WTC11 (cell line): Measurements from ENCODE around the gene KCTD18. TPM values are rescaled to one million over a fixed set of nuclear protein-coding genes. Genes with fewer than 3 reads are reported as not detected.

Source experiments
- ATAC-seq: fragments of 200-7000 bp; cut with Tn5 transposase; 2 replicates; pipeline ENCODE4 v1.10.0; 2021; ENCODE audit warnings: mild to moderate bottlenecking, moderate library complexity
- CTCF ChIA-PET: fragments of 300-600 bp; sonication (Branson Sonifier 250); formaldehyde crosslinking; loops from one replicate; lab custom pipeline; 2021; ENCODE audit warnings: antibody characterized with exemption; lab: Charles Lee
- POLR2A ChIA-PET: fragments of 350-600 bp; sonication (Branson Sonifier 250); formaldehyde crosslinking; loops from one replicate; lab custom pipeline; 2021; ENCODE audit warnings: antibody characterized with exemption; lab: Charles Lee
- DNase-seq: peaks from one replicate; pipeline ENCODE4 v3.0.0; 2021; ENCODE audit warnings: low spot score
- H3K27ac Mint-ChIP-seq: 2 replicates; pipeline ENCODE4 v1.8.0; 2021; ENCODE audit warnings: mixed read lengths
- H3K27me3 Mint-ChIP-seq: 2 replicates; pipeline ENCODE4 v1.8.0; 2021; ENCODE audit warnings: low read depth, mild to moderate bottlenecking, moderate library complexity, mixed read lengths
- H3K36me3 Mint-ChIP-seq: 2 replicates; pipeline ENCODE4 v1.8.0; 2021; ENCODE audit warnings: mixed read lengths
- H3K4me1 Mint-ChIP-seq: 2 replicates; pipeline ENCODE4 v1.8.0; 2022; ENCODE audit warnings: mixed read lengths
- H3K4me3 Mint-ChIP-seq: 2 replicates; pipeline ENCODE4 v1.8.0; 2021; ENCODE audit warnings: mild to moderate bottlenecking, moderate library complexity, mixed read lengths
- H3K9me3 Mint-ChIP-seq: 2 replicates; pipeline ENCODE4 v1.8.0; 2021; ENCODE audit warnings: mixed read lengths
- ERG ChIP-seq: fragments of 250-450 bp; sonication (Bioruptor Pico); IDR thresholded peaks from 2 replicates; pipeline ENCODE4 v1.8.0; 2021; ENCODE audit warnings: mild to moderate bottlenecking
- FOXP1 ChIP-seq: sonication (generic); formaldehyde crosslinking; IDR thresholded peaks from 2 replicates; pipeline ENCODE4 v1.8.0; 2022; ENCODE audit warnings: missing genetic modification reagents, mild to moderate bottlenecking, moderate library complexity, borderline replicate concordance
- MYBL2 ChIP-seq: sonication (generic); formaldehyde crosslinking; IDR thresholded peaks from 2 replicates; pipeline ENCODE4 v1.8.1; 2023; ENCODE audit warnings: mild to moderate bottlenecking, moderate library complexity, missing genetic modification reagents
- NFATC4 ChIP-seq: fragments of 250-450 bp; sonication (Bioruptor Pico); IDR thresholded peaks from 2 replicates; pipeline ENCODE4 v1.9.0; 2021; ENCODE audit warnings: mild to moderate bottlenecking
- NFE2L1 ChIP-seq: sonication (generic); formaldehyde crosslinking; IDR thresholded peaks from 2 replicates; pipeline ENCODE4 v1.8.1; 2023; ENCODE audit warnings: missing genetic modification reagents
- NFYB ChIP-seq: sonication (generic); formaldehyde crosslinking; conservative IDR thresholded peaks from 2 replicates; pipeline ENCODE4 v1.8.0; 2022; ENCODE audit warnings: low read depth, missing genetic modification reagents
- OVOL2 ChIP-seq: fragments of 250-450 bp; sonication (Bioruptor Pico); IDR thresholded peaks from 2 replicates; pipeline ENCODE4 v1.9.0; 2021; ENCODE audit warnings: mild to moderate bottlenecking, borderline replicate concordance
- SMAD4 ChIP-seq: sonication (generic); formaldehyde crosslinking; IDR thresholded peaks from 2 replicates; pipeline ENCODE4 v1.8.0; 2022; ENCODE audit warnings: mild to moderate bottlenecking, missing genetic modification reagents
- TEAD4 ChIP-seq: sonication (generic); formaldehyde crosslinking; IDR thresholded peaks from 2 replicates; pipeline ENCODE4 v1.8.0; 2022; ENCODE audit warnings: mild to moderate bottlenecking, missing genetic modification reagents
- USF2 ChIP-seq: sonication (generic); formaldehyde crosslinking; IDR thresholded peaks from 2 replicates; pipeline ENCODE4 v1.8.1; 2023; ENCODE audit warnings: mild to moderate bottlenecking, missing genetic modification reagents, moderate library complexity
- ZMAT4 ChIP-seq: fragments of 250-450 bp; sonication (Bioruptor Pico); IDR thresholded peaks from 2 replicates; pipeline ENCODE4 v1.9.0; 2021; ENCODE audit warnings: mild to moderate bottlenecking
- ZNF281 ChIP-seq: sonication (generic); formaldehyde crosslinking; IDR thresholded peaks from 2 replicates; pipeline ENCODE4 v1.8.0; 2023; ENCODE audit warnings: mild to moderate bottlenecking, missing genetic modification reagents
- ZNF425 ChIP-seq: fragments of 250-450 bp; sonication (Bioruptor Pico); conservative IDR thresholded peaks from 2 replicates; pipeline ENCODE4 v1.9.0; 2021; ENCODE audit warnings: mild to moderate bottlenecking
- ZNF532 ChIP-seq: fragments of 250-450 bp; sonication (Bioruptor Pico); IDR thresholded peaks from 2 replicates; pipeline ENCODE4 v1.9.0; 2021; ENCODE audit warnings: mild to moderate bottlenecking, borderline replicate concordance
- total RNA-seq: library from RNA; stranded (reverse); gene quantifications from 3 replicates; pipeline ENCODE4 v1.2.3, GENCODE V29; 2021

KCTD18 gene
- total RNA-seq, 1 experiment from 2014 or later = 4.9 TPM

- POLR2A ChIA-PET = no interaction called here
- H3K4me3 Mint-ChIP-seq = no peak overlapping the region
- no peaks in the 10 kb centered on the region for H3K9me3 Mint-ChIP-seq
- ATAC-seq (no peak), DNase-seq (no peak)
- H3K36me3 Mint-ChIP-seq = peaks cover 90% of the 10 kb centered on the region
- H3K4me1 Mint-ChIP-seq = peaks cover 18% of the 10 kb centered on the region
- H3K27me3 Mint-ChIP-seq = no peaks in the 10 kb centered on the region
- TF ChIP-seq NFATC4 (CRISPR knock-in tag) = no peak
- no peak for TF ChIP-seq TEAD4 (CRISPR knock-in tag)
- no peak for TF ChIP-seq MYBL2 (CRISPR knock-in tag)
- no peak for TF ChIP-seq SMAD4 (CRISPR knock-in tag)
- TF ChIP-seq ZNF532 (CRISPR knock-in tag) = no peak
- TF ChIP-seq ZMAT4 (CRISPR knock-in tag) = no peak
- TF ChIP-seq ERG = no peak
- no peak for TF ChIP-seq NFYB (CRISPR knock-in tag)
- no peak for TF ChIP-seq USF2 (CRISPR knock-in tag)
- no peak for TF ChIP-seq NFE2L1 (CRISPR knock-in tag)
- TF ChIP-seq FOXP1 (CRISPR knock-in tag) = no peak
- no peak for TF ChIP-seq ZNF425
- TF ChIP-seq, all 79 proteins: peak for 0
- H3K27ac Mint-ChIP-seq = peak overlapping the region; percentile 79
- CTCF ChIA-PET = interaction anchor here (1.3 to 1.7 kb wide), 2 partner anchors 11 to 13 kb away, joined by 3 to 8 read pairs; no protein-coding TSS in a partner anchor
Measured at GRCh38 chr2:200469708-200470211, 40.1 kb downstream of the KCTD18 start.

GRCh38 chr2:200467806-200468681 is 41.8 kb downstream of the KCTD18 start:
- CTCF ChIA-PET = interaction anchor here (1.0 kb wide), 1 partner anchor 488 kb away, joined by 3 read pairs; no protein-coding TSS in a partner anchor
- TF ChIP-seq OVOL2 (CRISPR knock-in tag) (no peak), SMAD4 (CRISPR knock-in tag) (no peak), ZNF281 (no peak)
- Mint-ChIP-seq H3K36me3 (peaks cover 88% of the 10 kb centered on the region), H3K9me3 (no peaks in the 10 kb centered on the region), H3K4me1 (peaks cover 18% of the 10 kb centered on the region), H3K27me3 (no peaks in the 10 kb centered on the region), H3K27ac (peak overlapping the region; percentile 79), H3K4me3 (no peak overlapping the region)
- POLR2A ChIA-PET = no interaction called here
- ATAC-seq (no peak), DNase-seq (no peak)
